ELR (cell line): ENCODE data around the gene FCGR1A.
"Not testable (repeated sequence)": the region's sequence is repeated elsewhere in the genome, so short reads cannot be mapped to it uniquely, and the experiment has no call there.

ENCODE experiments used
- DNase-seq: peaks from one replicate; pipeline ENCODE4 v3.0.0-alpha.2; 2015; ENCODE audit warnings: low read depth

The FCGR1A gene

GRCh38 chr1:149777084-149777483 lies 5.4 kb upstream of the FCGR1A start:
- not testable (repeated sequence) for DNase-seq

- not testable (repeated sequence) for DNase-seq
Observed at GRCh38 chr1:149778313-149778712, 4.2 kb upstream of the FCGR1A start.

DNA sequence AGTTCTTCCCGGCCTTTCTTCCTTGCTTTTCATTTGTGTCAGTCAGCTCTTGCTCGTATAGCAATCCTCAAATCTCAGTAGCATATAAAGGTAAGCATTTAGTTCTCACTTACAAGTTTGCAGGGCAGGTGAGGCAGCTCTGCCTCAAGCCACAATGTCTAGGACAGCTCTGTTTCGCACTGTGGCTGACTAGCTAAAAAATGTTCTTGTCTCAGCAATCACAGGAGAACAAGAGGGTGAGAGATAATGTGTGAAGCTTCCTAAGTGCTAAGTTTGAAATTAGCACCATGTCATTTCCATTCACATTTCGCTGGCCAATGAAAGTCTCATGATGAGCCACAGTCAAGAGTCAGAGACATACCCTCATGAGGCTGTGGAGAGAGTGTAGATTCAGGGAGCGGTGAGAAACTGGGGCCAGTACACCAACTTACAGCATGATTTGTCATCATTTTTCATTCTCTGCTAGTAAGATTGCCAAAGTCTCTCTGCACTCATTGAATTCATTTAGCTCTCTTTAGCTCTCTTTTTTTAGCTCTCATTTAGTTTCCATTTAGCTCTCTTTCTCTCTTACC lies 995 bp upstream of the FCGR1A start:
- not testable (repeated sequence) for DNase-seq

DNA sequence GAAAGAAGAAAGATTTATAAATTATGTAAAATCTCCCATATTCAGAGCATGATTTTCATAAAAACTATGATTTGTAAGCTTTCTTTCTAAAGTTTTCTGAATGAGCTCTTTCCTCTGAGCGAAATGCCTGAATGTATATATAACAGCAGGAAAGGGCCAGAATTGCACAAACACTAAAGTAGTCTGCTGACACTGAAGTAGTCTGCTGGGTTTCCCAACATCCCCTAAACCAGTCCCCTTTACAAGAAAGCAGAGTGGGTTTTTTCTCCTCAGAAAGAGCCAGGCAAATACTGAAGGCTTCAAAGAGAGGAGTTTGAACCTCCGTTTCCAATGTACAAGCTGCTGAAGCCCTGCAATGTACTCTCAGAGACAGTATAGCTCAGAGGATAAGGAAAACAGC lies 795 bp downstream of the FCGR1A start:
- DNase-seq, result not testable (repeated sequence)

DNA sequence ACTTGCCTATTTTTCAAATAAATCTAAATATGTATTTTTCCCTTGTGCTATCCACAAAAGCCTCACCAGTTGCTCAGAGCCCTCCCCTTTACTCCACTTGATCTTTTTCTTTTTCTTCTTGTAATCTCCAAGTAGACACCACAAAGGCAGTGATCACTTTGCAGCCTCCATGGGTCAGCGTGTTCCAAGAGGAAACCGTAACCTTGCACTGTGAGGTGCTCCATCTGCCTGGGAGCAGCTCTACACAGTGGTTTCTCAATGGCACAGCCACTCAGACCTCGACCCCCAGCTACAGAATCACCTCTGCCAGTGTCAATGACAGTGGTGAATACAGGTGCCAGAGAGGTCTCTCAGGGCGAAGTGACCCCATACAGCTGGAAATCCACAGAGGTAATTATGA lies 1.4 kb downstream of the FCGR1A start:
- not testable (repeated sequence) for DNase-seq

DNA sequence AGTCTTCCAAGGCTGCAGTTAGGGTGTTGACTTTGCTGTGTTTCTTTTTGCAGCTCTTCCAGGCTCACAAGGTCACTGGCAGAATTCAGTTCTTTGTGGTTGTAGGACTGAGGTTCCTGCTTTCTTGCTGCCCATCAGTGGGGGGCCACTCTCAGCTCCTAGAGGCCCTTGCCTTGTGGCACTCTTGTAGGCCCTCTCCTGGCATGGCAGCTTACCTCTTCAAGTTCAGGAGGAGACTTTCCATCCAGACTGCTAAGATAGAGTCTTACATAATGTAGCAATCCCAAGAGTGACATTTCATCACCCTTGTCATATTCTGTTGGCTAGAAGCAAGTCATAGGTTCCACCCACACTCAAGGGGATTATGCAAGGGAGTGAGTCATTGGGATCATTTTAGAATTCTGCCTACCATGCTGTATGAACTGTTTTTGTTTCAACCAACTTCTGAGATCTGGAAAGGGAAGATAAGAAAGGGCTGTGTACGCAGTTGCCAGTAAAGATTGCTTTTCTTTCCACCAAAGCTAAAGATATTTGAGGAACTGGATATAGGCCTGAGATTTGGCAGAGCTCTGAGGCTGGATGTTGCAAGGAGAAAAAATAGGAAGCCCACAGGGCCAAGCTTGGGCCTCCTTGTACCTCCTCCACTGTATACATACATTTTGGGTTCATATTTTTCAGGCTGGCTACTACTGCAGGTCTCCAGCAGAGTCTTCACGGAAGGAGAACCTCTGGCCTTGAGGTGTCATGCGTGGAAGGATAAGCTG lies 5.4 kb downstream of the FCGR1A start:
- not testable (repeated sequence) for DNase-seq

- peak; percentile 32 for DNase-seq
Observed at GRCh38 chr1:149792502-149792901, 10.0 kb downstream of the FCGR1A start.

GRCh38 chr1:149792912-149793515 lies 10.5 kb downstream of the FCGR1A start:
- peak; percentile 47 for DNase-seq

- not testable (repeated sequence) for DNase-seq
Observed at GRCh38 chr1:149793885-149794284, 11.4 kb downstream of the FCGR1A start.

- not testable (repeated sequence) for DNase-seq
Observed at GRCh38 chr1:149801628-149802027, 19.1 kb downstream of the FCGR1A start.

GRCh38 chr1:149804417-149805080 lies 22.1 kb downstream of the FCGR1A start:
- not testable (repeated sequence) for DNase-seq

- DNase-seq, result peak; percentile 1
Observed at GRCh38 chr1:149810697-149811405, 28.4 kb downstream of the FCGR1A start.

DNA sequence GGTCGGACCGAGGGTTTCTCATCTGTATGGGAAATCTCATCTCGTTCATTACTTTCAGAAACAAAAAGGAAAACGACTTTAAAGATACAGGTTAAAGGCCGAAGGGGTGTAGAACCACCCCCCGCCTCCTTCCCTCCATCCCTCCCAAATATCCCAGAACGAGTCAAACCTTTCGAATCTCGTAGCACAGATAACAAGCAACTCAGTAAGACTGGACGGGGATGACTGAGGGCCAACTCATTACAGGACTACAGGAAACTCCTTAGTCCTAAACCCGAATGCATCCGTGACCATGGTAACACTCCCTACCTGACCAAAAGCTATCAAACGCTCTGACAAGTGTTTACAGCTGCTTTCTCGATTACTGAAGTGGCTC lies 29.0 kb downstream of the FCGR1A start:
- peak; percentile 52 for DNase-seq

DNA sequence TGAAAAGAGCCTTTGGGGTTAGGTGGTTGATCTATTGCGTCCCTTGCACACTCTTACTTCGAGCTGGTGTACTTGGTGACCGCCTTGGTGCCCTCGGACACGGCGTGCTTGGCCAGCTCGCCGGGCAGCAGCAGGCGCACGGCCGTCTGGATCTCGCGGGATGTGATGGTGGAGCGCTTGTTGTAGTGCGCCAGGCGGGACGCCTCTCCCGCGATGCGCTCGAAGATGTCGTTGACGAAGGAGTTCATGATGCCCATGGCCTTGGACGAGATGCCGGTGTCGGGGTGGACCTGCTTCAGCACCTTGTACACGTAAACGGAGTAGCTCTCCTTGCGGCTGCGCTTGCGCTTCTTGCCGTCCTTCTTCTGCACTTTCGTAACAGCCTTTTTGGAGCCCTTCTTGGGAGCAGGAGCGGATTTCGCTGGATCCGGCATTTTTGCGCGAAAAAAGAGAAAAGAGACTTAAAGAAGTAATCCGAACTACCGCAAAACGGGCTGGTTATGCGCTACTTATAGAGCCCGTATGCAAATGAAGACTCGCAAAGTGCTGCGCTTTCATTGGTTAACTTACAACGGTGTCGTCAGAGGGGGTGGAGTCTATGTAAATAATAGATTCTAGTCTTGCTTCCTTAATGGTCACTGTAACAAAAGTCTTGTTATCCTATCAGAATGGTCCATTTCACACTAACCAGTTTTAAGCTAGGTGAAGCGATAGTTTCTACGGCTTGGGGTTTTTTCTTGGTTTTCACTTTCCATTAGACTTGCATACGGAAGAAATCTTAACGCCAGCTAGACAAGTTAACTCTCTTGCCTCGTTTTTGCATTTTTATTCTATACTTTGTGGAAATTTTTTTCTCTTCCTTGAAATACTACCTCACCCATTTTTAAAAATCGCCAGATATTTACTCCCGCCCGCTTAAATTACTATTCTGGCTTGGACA lies 29.7 kb downstream of the FCGR1A start:
- peak; percentile 94 for DNase-seq

DNA sequence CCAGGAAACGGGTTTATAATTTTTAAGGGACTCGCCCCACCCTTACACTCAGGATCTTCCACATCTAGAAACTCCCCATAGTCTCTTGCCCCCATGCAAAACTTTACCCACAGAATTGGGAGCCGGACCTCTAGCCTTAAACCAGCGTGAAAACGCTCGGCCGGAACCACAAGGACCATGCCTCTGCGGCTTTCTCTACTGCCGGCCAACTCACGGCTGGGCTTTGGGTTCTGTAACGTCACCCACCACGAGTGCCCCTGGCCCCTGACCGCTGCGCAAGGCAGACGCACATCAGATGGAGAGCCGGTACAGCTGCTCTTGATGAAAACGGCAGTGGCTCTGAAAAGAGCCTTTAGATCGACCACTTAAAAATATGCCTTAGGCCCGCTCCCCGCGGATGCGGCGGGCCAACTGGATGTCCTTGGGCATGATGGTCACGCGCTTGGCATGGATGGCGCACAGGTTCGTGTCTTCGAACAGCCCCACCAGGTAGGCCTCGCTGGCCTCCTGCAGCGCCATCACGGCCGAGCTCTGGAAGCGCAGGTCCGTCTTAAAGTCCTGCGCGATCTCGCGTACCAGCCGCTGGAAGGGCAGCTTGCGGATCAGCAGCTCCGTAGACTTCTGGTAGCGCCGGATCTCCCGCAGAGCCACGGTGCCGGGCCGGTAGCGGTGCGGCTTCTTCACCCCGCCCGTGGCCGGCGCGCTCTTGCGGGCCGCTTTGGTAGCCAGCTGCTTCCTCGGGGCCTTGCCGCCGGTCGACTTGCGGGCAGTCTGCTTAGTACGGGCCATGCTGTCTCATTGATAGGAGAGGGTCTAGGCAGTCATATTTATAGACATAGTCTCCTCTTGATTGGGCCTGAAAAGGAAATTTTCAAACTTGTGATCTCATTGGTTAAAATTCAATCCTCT lies 30.7 kb downstream of the FCGR1A start:
- peak; percentile 84 for DNase-seq

DNA sequence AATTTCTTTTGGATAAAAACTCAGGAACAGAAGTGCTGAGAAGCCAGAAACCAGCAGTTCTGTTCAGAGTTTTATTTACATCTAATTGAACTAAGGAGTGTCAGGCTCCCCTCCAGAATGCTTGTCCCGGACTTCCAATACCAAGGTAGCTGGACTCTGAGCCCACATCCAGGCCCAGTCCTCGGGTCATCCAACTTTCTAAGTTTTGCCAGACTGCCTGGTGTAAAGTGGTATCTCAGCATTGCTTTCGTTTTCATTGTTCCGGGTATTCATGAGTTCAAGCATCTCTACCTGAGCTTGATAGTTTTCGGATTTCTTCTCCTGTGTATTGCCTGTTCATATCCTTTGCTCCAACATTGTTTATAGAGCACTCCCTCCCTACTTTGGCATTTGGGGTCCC lies 37.9 kb downstream of the FCGR1A start:
- not testable (repeated sequence) for DNase-seq

- not testable (repeated sequence) for DNase-seq
Observed at GRCh38 chr1:149826555-149826954, 44.1 kb downstream of the FCGR1A start.

- DNase-seq, result not testable (repeated sequence)
Observed at GRCh38 chr1:149831764-149832315, 49.3 kb downstream of the FCGR1A start.

GRCh38 chr1:149832316-149833126 lies 50.0 kb downstream of the FCGR1A start:
- not testable (repeated sequence) for DNase-seq
